Panc1 (cell line): ENCODE data around the gene SGPP1. TPM values are rescaled to one million over a fixed set of nuclear protein-coding genes. Genes with fewer than 3 reads are reported as not detected.
"Not testable (repeated sequence)": the region's sequence is repeated elsewhere in the genome, so short reads cannot be mapped to it uniquely, and the experiment has no call there.

Experiments
- ATAC-seq: fragments of 200-7000 bp; cut with Tn5 transposase; 2 replicates; pipeline ENCODE4 v1.9.1; 2020; ENCODE audit warnings: mild to moderate bottlenecking, moderate library complexity
- BruUV-seq: library from RNA; stranded (reverse); fragments of 400-500 nt; replicated peaks from 2 replicates; lab custom pipeline; 2021; lab: Mats Ljungman, UMichigan
- CTCF ChIA-PET: fragments of 300-600 bp; sonication (Branson Sonifier 250); formaldehyde crosslinking; loops from one replicate; lab custom pipeline; 2022; ENCODE audit warnings: antibody characterized with exemption; lab: Charles Lee
- POLR2A ChIA-PET: fragments of 300-600 bp; sonication (Branson Sonifier 250); formaldehyde crosslinking; loops from one replicate; lab custom pipeline; 2022; ENCODE audit warnings: antibody characterized with exemption; lab: Charles Lee
- DNase-seq: peaks from one replicate; pipeline ENCODE4 v3.0.0-alpha.2; 2010; ENCODE audit warnings: low read depth, low spot score
- H3K27ac ChIP-seq: 2 replicates; pipeline ENCODE4 v1.5.1; 2011; ENCODE audit warnings: mild to moderate bottlenecking, low read length, inconsistent platforms
- H3K27me3 ChIP-seq: fragments of 200-500 bp; sonication (Bioruptor generic); 2 replicates; pipeline ENCODE4 v1.6.0; 2014; ENCODE audit warnings: low read length, inconsistent platforms; ENCODE audit not compliant: control insufficient read depth, insufficient read depth
- H3K36me3 ChIP-seq: fragments of 200-500 bp; sonication (Bioruptor generic); 2 replicates; pipeline ENCODE4 v1.5.1; 2014; ENCODE audit warnings: inconsistent platforms, mild to moderate bottlenecking, low read length, moderate library complexity; ENCODE audit not compliant: control insufficient read depth, insufficient read depth
- H3K4me1 ChIP-seq: 2 replicates; pipeline ENCODE4 v1.5.1; 2011; ENCODE audit warnings: inconsistent platforms, mild to moderate bottlenecking, low read length, moderate library complexity; ENCODE audit not compliant: control insufficient read depth, insufficient read depth
- H3K4me3 ChIP-seq, 2 experiments: 2 replicates each; pipeline ENCODE4 v1.5.1; 2011 to 2012; ENCODE audit warnings: low read depth in 2 of 2, low read length in 2 of 2, mild to moderate bottlenecking in 2 of 2, inconsistent platforms in 1 of 2, moderate library complexity in 1 of 2
- H3K9me3 ChIP-seq: fragments of 200-500 bp; sonication (Bioruptor generic); 2 replicates; pipeline ENCODE4 v1.5.1; 2014; ENCODE audit warnings: low read depth, mild to moderate bottlenecking, inconsistent platforms, low read length, moderate library complexity; ENCODE audit not compliant: control insufficient read depth, insufficient read depth
- CTCF ChIP-seq: fragments of 450-650 bp; IDR thresholded peaks from 2 replicates; pipeline ENCODE4 v1.5.1; 2017; ENCODE audit warnings: mild to moderate bottlenecking
- POLR2AphosphoS5 ChIP-seq: IDR thresholded peaks from 2 replicates; pipeline ENCODE4 v1.6.1; 2012; ENCODE audit warnings: mild to moderate bottlenecking, low read depth, low read length, moderate library complexity
- SIN3A ChIP-seq: IDR thresholded peaks from 2 replicates; pipeline ENCODE4 v1.6.1; 2012; ENCODE audit warnings: low read depth, mild to moderate bottlenecking, low read length, moderate library complexity, borderline replicate concordance; ENCODE audit not compliant: insufficient read depth
- TCF7L2 ChIP-seq: IDR thresholded peaks from 2 replicates; pipeline ENCODE4 v1.6.1; 2011; ENCODE audit warnings: mild to moderate bottlenecking, low read depth, low read length, inconsistent platforms
- in situ Hi-C: cut with HindIII; loops from 2 replicates; pipeline ENCODE4 v1.10.0; 2016; ENCODE audit warnings: low sequenced_read_pairs, low pct_unique_long_range_greater_than_20kb
- intact Hi-C: fragments of 100-400 bp; cut with micrococcal nuclease; formaldehyde crosslinking; loops from one replicate; pipeline ENCODE4 v1.10.0; 2022; ENCODE audit not compliant: unreplicated experiment
- total RNA-seq: library from RNA; stranded (reverse); gene quantifications from one replicate; pipeline ENCODE4 v1.2.1, GENCODE V29; 2021; ENCODE audit not compliant: unreplicated experiment
- TF ChIP-seq, protein P1 (sequence below), 2 experiments: IDR thresholded peaks; 2 replicates each; pipeline ENCODE4 v1.6.1; 2011 to 2012; ENCODE audit warnings: low read depth in 2 of 2, control low read depth in 1 of 2, low read length in 1 of 2, mild to moderate bottlenecking in 1 of 2, moderate library complexity in 1 of 2; ENCODE audit not compliant: insufficient read depth in 1 of 2

SGPP1 gene
- total RNA-seq, 1 experiment from 2014 or later = 30.0 TPM

DNA sequence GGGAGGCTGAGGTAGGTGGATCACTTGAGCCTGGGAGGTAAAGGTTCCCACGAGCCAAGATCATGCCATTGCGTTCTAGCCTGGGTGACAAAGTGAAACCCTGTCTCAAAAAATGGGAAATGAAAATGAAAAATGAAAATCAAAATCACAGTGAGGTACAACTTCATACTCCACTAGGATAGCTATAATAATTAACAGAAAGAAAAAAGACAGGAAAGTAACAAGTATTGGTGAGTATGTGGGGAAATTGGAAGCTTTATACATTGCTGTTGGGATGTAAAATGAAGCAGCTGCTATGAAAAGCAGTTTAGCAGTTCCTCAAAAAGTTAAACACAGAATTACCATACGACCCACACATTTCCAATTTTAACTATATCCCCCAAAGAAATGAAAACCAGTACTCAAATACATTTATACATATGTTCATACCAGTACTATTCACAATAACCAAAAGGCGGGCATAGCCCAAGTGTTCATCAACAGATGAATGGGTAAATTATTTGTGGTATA, 22.2 kb downstream of the SGPP1 start:
- intact Hi-C loops = no loop called here
- TF ChIP-seq TCF7L2 (no peak), SIN3A (no peak), CTCF (no peak), POLR2AphosphoS5 (no peak)
- TF ChIP-seq, protein P1, sequence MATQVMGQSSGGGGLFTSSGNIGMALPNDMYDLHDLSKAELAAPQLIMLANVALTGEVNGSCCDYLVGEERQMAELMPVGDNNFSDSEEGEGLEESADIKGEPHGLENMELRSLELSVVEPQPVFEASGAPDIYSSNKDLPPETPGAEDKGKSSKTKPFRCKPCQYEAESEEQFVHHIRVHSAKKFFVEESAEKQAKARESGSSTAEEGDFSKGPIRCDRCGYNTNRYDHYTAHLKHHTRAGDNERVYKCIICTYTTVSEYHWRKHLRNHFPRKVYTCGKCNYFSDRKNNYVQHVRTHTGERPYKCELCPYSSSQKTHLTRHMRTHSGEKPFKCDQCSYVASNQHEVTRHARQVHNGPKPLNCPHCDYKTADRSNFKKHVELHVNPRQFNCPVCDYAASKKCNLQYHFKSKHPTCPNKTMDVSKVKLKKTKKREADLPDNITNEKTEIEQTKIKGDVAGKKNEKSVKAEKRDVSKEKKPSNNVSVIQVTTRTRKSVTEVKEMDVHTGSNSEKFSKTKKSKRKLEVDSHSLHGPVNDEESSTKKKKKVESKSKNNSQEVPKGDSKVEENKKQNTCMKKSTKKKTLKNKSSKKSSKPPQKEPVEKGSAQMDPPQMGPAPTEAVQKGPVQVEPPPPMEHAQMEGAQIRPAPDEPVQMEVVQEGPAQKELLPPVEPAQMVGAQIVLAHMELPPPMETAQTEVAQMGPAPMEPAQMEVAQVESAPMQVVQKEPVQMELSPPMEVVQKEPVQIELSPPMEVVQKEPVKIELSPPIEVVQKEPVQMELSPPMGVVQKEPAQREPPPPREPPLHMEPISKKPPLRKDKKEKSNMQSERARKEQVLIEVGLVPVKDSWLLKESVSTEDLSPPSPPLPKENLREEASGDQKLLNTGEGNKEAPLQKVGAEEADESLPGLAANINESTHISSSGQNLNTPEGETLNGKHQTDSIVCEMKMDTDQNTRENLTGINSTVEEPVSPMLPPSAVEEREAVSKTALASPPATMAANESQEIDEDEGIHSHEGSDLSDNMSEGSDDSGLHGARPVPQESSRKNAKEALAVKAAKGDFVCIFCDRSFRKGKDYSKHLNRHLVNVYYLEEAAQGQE (IDR thresholded peaks at IDR 0.05; ENCODE audit: insufficient read depth in 1 of 2, low read depth in 2 of 2, low read length in 1 of 2) = no peak
- no peak overlapping the region for H3K27ac ChIP-seq
- H3K4me3 ChIP-seq = no peak overlapping the region
- POLR2A ChIA-PET = interaction anchor here (0.6 kb wide), 1 partner anchor 89 kb away, joined by 9 read pairs; no protein-coding TSS in a partner anchor
- DNase-seq = no peak
- in situ Hi-C loops = no loop called here
- ATAC-seq = no peak
- no TSS peak for BruUV-seq
- no peaks in the 10 kb centered on the region for H3K27me3 ChIP-seq
- no peaks in the 10 kb centered on the region for H3K4me1 ChIP-seq
- H3K36me3 ChIP-seq = no peaks in the 10 kb centered on the region
- CTCF ChIA-PET = no interaction called here
- no peaks in the 10 kb centered on the region for H3K9me3 ChIP-seq

DNA sequence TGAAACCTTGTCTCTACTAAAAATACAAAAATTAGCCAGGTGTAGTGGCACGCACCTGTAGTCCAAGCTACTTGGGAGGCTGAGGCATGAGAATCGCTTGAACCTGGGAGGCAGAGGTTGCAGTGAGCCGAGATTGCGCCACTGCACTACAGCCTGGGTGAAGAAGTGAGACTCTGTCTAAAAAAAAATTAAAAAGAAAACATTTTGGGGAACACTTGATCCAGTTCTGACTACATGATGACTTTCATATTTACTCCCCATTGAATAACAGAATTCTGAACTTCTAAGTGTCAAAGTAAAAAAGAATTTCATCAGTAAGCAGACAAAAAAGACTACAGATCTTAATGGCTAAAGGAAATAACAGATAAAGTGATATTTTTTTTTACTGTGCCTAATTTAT, 25.3 kb downstream of the SGPP1 start:
- H3K4me3 ChIP-seq, BruUV-seq, H3K4me1 ChIP-seq, intact Hi-C loops, H3K9me3 ChIP-seq, POLR2A ChIA-PET, in situ Hi-C loops, ATAC-seq, H3K27ac ChIP-seq, CTCF ChIA-PET, H3K36me3 ChIP-seq, DNase-seq, H3K27me3 ChIP-seq: not testable (repeated sequence)

- ChIA-PET POLR2A (interaction anchor here (0.7 kb wide), 1 partner anchor 9 kb away, joined by 4 read pairs; no protein-coding TSS in a partner anchor), CTCF (no interaction called here)
- H3K27me3 ChIP-seq = no peaks in the 10 kb centered on the region
- TF ChIP-seq POLR2AphosphoS5 = no peak
- TF ChIP-seq TCF7L2 = no peak
- no peak for TF ChIP-seq CTCF
- no peak for TF ChIP-seq SIN3A
- TF ChIP-seq, protein P1 (IDR thresholded peaks at IDR 0.05; ENCODE audit: insufficient read depth in 1 of 2, low read depth in 2 of 2, low read length in 1 of 2) = no peak
- no TSS peak for BruUV-seq
- ATAC-seq = no peak
- H3K4me3 ChIP-seq = no peak overlapping the region
- intact Hi-C loops (no loop called here), in situ Hi-C loops (no loop called here)
- H3K27ac ChIP-seq = no peak overlapping the region
- H3K36me3 ChIP-seq = no peaks in the 10 kb centered on the region
- no peaks in the 10 kb centered on the region for H3K9me3 ChIP-seq
- H3K4me1 ChIP-seq = no peaks in the 10 kb centered on the region
- DNase-seq = no peak
Observed at GRCh38 chr14:63701606-63702299, 26.1 kb downstream of the SGPP1 start.
